ENCODE results near the gene BAHCC1.

Gene BAHCC1

DNA sequence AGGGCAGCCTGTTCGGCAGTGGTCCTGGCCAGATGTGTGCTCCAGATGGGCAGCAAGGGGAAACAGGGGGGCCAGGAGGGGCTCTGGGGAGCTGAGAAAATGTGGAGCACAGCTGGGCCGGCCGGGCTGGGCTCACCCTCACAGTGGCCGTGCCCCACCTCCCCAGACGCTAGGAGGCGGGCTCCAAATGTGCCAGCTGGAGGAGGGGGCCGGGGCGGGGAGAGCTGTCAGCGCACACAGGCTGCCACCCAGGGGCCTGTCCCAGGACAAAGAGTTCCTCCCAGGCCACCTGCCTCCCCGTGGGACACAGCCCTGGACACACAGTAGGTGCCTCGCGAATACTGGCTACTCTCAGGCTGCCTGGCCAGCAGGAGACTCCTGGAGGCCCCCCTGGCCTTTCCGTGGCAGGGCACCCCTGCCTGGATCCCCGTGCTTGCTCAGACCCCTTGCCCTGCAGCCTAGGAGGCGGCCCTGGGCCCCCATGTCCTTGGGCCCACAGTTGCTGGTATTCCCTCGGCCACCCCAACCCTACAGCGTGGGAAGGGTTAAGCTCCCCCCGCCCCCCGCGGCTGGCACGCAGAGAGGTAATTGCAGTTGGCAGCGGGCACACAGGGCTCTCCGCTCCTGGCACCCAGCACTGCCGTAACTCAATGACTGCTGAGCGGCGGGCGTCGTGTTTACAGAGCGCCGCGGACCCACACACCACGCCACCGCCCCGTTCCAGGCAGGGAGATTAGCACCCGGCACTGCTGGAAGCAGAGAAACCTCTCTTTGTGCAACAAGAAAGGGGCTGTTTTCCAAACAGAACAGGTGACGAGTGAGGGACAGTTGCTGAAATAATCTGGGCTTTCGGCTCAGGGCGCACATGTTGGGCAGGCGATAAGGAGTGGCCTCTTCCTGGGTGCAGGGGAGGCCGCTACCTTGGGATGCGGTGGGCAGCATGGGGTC, 32.2 kb downstream of the BAHCC1 start:
- peak; percentile 44 for DNase-seq (ENCODE audit: low spot score)

DNA sequence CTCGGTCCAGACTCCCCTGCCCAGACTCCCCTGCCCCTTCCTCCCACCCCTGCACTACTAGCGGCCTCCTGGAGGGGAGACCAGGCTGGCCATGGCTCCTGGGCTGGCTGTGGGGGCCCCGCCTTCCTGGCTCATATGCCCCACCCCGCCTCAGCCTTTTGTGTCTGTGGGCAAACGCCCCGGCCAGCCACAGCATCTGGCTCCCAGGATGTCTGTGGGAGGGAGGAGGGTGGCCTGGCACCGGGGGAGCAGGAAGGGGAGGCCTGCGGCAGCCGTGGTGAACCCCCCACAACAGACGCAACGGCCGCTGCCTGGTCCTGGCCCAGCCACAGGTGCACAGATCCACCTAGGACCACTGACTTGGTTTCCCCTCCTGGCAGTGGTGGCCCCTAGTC, 32.9 kb downstream of the BAHCC1 start:
- peak; percentile 69 for DNase-seq (ENCODE audit: low spot score)

DNA sequence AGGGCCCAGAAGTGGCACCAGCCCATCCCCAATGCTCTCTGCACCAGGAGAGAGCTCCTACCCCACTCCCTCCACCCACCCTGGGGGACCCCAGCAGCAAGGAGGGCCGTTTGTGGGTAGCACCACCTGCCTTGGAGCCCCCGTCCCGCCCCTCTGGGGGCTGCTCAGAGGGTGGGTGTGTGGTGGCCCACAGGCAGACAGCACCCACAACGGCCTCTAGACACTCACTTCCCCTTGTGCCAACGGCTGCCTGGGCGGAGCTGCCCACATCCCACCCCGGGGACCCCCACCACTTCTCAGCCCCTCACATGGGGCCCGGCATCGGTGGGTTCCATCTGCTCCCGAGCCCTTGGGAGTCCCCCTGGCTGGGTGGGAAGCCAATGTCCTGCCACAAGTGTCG, 33.3 kb downstream of the BAHCC1 start:
- DNase-seq (ENCODE audit: low spot score): no peak

DNA sequence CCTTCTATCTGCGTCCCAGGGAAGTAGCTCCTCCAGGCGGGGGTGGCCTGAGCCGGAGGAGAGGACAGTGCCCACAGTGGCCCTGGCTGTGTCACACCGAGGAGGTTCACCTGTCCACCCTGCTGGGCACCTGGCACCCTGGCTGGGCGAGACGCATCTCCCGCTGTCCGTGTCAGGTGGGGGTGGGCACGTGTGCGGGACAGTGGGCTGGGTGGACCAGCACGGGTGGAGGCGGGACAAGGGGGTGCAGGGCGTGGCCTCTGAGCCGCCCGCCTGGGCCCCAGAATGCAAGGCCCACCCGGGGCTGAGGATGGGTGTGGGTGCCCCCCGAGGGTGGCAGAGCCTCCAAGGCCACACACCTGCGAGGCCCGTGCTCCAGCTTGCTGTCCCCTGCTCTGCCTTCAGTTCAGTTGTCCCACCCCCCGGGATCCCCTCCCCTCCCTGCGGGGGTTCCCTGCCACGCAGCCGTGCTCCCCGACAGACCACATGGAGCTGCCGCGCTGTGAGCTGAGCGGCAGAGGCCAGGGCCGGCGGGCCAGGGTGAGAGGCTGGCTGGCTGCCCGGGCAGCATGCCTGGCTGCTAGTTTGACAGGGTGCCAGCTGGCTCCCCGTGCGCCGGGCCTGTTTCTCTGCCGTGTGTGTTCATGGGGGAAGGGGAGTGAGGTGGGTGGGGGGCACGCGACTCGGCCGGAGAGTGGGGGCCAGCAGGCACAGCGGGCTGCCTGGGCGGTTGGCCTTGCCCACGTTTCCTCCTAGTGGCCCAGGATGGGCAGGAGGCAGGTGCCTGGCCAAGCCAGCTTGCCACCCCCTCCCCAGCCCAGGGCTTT, 33.9 kb downstream of the BAHCC1 start:
- no peak for DNase-seq (ENCODE audit: low spot score)

DNA sequence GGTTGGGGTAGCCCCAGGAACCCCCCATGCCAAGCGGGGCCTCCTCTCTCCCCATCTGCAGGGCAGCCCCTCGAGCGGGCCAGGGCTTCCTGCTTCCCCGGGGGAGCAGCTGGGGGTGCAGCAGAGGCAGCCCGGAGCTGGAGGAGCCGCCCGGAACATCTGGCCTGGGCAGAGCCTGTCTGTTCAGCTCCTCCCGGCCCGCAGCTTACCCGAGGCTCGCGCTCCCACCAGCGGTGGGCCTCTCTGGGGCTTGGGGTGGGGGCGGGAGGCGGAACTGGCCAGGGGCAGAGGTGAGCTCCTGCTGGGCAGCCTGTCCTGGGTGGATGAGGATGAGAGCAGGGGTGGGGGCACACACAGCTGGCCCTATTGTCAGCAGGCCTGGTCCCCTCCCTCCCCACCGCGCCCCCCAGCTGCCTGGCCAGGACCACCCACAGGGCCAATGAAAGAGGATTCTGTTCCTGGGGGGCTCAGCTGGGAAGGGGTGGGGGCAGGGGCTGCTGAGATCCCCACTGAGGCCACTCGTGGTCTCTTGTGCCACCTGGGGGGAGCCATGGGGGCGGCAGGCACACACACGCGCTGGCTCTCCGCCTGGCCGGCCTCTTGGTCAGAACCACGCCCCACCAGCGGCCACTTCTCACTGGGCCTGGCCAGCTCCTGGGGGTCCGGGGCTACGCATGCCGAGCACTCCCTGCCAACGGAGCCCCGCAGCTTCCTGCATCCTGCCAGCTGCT, 34.7 kb downstream of the BAHCC1 start:
- DNase-seq (ENCODE audit: low spot score): no peak

DNA sequence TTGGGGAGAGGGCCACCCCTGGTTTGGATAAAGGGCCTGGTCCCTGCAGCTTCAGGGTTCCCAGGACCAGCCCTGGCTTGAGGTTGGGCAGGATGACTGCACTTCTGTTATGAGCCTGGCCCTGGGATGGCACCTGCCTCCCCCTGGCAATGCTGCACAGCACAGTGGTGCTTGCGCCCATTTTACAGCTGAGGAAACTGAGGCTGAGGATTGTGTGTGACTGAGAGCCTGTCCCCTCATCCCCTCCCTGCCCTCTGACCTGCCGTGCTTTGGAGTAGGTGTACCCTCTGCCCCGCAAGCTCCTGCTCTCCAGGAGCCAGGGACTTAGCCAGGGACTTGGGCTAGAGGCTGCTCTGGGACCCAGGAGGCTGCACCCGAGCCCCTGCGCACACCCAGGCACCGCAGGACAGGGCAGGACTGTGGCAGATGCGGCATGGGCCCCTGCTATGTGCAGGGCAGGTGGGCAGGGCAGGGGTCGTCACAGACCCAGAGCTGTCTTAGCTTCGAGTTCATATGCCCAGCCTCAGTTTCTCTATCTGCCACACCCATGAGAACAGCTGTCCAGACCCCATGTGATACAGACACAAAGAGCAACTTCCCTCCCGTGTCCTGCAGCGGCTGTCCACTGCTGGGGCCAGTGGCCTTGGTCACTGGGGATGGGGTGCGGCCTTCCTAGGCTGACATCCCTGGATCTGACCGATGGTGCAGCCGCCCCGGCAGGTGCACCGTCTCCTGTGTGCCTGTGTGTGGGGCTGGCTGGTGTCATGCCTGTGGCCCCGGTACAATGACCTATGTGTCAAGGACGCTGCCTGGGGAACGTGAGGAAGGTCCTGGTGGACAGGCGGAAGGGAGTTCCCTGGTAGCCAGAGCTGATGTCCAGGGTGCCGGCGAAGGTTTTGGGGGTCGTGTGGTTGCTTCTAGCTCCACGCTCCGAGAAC, 36.6 kb downstream of the BAHCC1 start:
- DNase-seq (ENCODE audit: low spot score): no peak

DNA sequence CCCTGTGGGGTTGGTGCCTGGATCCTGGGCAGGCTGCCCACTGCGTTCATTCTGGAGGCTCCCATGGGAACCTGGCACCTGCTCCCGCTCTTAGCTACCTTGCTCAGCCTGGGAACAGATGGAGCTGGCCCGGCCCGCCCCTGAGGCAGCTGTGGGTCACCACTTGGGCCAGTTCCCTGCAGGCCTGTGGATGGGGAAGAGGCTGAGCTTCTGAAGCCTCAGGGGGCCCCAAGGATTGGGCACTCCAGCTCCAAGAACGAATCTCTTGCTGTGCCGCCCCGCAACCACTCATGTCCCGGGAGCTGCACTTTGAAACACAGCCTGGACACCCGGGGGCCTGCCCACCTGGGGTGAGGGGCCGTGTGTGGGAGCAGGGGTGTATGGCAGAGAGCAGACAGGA, 37.7 kb downstream of the BAHCC1 start:
- no peak for DNase-seq (ENCODE audit: low spot score)

DNA sequence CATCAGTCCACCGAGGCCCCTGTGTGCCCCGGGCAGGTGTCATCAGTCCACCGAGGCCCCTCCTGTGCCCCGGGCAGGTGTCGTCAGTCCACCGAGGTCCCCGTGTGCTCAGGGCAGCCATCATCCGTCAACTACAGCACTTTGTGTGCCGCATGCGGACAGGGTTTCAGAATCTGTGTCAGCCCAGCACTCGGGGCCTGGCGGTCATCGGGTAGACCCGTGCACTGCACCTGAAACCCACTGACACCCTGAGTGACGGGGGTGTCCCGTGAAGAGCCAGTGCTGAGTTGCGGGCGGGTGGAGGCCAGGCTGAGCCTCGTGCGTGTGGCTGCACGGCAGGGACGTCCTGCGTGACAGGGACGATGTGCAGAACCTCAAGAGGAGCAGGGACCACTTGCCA, 38.4 kb downstream of the BAHCC1 start:
- DNase-seq (ENCODE audit: low spot score): no peak

DNA sequence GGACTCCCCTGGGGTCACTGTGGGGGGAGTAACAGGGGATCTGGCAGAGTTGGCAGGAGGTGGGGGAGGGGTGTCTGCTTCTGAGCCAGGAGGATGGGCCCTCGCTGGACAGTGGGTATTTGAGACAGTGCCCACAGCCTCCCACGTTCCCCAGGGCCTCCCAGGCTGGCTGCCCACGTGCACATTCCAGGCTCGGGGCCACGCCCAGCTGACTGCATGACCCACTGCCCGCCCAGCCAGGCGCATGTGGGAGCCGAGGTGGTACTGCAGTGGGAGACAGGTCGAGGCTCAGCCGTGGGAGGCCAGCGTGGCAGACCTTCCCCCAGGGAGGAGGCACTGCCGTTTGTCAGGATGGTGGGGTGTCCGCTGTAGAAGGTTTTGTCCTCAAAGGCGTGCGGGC, 38.8 kb downstream of the BAHCC1 start:
- peak; percentile 44 for DNase-seq (ENCODE audit: low spot score)

DNA sequence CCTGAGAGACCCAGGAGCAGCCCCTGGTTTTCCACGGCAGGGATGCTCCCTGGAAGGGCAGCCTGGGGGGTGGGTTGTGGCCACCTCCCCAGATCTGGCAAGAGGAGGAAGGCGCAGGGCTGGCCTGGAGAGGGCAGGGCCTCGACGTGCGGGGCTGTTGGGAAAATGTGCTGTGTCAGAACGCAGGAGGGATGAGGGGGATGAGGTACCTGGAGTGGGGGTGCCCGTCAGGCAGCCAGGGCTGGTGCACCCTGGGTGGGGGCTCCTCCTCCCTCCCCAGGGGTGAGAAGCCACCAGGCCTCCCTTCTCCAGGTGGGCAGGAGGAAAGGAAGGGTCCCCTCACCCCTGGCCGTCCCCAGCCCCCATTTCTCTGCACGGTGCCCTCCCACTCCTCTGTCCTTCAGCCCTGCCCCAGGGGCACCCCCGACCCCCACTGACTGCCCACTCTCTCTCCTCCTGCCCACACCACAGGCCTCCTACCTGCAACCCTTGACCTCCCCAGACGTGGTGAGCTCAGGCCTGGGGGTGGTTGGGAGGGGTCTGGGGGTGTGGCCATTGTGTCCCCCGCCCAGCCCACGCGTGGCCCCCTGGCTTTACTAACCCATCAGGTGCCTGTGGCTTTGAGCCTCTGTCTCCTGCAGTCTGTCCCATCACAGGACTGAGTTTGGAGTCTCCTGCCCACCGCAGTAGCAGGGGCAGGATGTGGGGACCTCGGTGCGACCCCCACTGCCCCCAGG, 39.6 kb downstream of the BAHCC1 start:
- no peak for DNase-seq (ENCODE audit: low spot score)

DNA sequence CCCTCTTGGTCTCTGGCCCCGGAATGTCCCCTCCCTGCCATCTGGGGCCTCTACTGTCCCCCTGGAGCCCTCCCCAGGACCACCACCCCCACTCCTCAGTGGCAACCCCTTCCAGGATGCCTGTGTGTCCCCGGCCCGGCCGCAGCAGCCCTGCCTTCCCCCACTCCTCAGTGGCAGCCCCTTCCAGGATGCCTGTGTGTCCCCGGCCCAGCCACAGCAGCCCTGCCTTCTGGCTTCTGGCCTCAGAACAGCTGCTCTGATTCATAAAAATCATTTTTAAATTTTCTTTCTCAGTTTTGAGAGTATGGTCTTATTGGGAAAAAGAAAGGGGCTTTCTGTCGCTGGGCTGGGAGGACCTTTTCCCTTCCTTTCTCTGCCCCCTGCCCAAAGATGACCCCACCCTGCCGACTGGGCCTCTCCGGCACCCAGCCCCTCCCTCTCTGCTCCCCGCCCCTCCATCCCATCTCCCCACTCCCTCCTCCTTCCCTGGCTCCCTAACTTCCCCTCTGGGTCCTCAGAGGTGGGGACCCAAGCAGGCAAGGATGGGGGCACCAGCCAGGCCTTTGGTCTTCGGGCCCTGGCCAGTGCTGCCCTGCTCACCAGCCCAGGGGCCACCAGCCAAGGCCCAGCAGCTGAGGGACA, 40.5 kb downstream of the BAHCC1 start:
- no peak for DNase-seq (ENCODE audit: low spot score)

DNA sequence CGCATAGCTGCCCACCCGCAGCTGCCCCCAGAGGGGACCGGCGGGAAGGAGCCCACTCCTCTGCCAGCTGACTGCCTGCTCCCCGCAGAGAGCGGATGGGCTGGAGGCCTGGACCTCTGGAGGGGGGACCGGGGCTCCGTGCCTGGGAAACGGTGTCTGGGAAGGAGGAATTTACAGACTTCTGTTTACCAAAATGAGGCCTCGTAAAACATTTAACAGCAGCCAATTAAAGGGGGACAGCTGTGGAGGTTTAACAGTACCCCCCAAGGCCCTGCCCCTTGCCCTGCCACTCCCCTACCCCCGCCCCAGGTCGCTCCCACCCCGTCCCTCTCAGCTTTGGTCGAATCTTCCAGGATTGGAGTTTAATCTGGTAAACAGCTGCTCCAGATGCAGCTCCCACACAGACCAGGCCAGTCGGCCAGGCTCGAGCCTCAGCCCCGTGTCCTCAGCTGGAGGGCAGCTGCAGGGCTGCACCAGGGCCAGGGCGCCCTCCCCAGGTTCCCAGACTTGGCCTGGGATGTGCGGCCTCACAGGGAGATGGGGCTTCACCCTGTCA, 41.1 kb downstream of the BAHCC1 start:
- DNase-seq (ENCODE audit: low spot score): no peak

DNA sequence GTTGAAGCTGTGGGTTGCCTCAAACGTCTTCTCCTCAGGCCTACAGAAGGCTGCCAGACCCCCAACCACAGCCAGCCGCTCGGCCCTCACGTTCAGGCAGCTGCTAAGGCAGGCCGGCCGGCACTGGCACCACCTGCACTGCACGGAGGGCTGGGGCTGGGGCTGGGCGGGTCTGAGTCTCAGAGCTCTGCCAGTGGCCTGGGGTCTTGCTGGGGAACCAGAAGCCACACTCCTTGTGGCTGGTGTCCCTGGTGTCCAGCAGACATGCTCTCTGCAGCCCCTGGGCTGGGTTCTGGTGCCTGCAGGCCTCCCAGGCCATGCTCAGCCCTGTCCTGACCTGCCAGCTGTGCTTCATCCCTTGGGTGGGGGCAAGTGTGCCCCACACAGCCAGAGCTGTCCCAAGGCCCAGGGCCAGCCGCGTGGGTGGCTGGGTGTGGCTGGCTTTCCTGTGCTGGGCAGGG, 42.0 kb downstream of the BAHCC1 start:
- DNase-seq (ENCODE audit: low spot score): no peak

DNA sequence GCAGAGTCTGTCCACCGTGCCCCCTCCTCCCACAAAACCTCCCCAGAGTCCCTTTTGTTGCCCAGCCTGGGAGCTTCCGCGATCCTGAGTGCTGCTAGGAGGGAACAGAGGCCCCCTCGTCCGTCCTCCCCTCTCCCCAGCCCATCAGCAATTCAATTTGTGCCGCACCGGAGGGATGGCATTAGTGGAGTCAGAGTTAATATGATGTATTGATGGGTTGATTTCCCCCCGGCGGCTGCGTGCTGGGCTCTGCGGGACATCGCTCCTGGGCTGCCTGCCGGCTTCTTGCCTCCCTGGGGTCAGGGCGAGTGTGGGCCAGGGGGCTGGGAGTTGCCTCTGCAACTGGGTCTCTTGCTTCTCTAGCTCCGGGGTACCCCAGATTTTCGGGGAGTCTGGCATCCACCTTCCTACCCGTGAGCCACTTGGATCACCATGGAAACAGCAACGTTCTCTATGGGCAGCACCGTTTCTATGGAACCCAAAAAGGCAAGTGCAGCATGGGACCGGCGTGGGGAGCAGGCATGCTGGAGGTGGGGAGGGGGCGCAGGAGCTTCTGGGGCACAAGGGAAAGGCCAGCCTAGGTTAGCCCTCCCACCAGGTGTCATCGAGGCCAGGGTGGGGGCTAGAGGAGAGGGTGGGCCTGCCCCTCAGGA, 42.9 kb downstream of the BAHCC1 start:
- DNase-seq (ENCODE audit: low spot score): no peak

DNA sequence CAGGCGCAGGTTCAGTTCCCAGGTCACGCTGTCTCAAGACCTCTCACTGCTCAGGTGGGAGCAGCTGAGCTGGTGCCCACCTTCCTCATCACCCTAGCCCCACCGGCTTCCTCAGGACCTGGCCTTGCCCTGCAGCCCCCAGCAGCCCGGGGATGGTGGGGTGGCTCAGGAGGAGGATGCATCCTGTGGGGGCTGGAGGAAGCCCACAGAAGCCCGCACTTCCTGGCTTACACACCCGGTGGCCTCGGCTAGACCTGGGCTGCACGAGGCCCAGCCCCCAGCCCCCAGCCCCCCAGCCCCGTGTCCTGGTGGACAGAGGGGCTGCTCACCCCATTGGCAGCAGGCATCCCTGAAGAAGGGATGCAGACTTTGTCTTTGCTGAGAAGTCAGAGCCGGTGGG, 43.4 kb downstream of the BAHCC1 start:
- DNase-seq (ENCODE audit: low spot score): no peak

DNA sequence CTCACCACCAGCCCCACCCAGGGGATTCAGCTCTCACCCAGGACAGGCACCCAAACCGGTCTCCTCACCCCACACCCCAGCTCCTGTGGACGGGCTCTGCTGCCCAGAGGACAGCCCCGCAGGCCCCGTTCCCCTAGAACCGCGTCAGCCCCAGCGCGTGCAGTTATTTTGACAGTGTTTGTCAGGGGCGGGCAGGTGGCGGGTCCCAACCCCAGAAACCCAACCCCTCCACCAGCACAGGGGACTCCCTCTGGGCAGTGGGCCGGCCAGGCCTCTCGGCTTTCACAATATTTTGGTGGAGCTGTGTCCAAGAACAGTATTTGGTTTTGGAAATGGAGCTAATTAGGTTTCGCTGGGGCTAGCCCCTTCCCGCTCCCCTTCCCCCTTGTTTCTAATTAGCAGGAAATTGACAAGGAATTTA, 44.8 kb downstream of the BAHCC1 start:
- no peak for DNase-seq (ENCODE audit: low spot score)

DNA sequence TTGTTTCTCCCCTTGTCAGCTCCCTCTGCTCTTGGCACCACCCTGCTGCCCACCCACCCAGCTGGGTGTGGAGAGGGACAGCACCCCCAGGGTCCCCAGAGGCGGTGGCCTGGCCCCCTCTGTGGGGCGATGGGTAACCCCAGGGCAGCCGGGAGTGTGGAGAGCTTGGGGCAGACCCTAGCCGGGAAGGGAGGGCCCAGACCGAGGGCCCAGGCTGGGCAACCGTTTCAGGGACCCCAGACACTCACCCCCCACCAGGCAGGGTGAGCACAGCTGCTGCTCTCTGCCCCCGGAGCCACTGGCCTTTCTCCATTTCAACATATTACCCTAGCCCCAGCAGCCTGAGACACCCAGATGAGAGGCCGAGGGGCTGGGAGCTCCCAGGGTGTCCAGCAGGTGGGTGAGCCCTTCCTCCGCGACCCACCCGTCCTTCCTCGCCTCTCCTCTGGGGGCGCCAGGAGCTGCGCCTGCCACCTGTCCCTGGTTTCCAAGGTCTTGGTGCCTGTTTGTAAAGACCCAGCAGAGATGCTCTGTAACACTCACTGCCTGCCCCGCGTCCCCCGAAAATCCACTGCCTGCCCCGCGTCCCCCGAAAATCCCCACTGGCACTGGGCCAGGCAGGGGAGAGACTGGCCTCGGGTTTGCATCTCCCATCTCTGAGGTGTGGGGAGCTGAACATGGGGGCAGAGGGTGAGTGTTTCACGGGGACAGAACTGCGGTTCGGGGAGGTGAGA, 45.4 kb downstream of the BAHCC1 start:
- peak; percentile 46 for DNase-seq (ENCODE audit: low spot score)

DNA sequence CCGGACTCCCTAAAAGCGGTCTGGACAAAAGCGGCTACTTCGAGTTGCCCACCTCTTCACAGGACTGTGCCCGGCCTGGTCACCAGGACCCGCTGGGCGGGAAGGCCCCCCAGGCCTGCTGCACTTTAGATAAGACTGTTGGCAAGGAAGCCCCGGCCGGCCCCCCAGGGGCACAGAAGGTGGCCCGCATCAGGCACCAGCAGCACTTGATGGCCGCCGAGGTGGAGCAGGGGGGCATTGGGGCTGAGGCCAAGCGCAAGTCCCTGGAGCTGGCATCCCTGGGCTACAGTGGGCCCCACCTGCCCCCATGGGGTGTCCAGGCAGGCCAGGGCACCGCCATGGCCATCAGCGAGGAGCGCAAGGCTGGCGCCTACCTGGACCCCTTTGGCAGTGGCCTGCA, 47.5 kb downstream of the BAHCC1 start:
- no peak for DNase-seq (ENCODE audit: low spot score)

Data from SW480 (cell line).